Testis (tissue), 3 donors: ENCODE data around the gene PKHD1. TPM values are rescaled to one million over a fixed set of nuclear protein-coding genes. Genes with fewer than 3 reads are reported as not detected.

Source experiments
- DNase-seq: peaks from one replicate; pipeline ENCODE4 v3.0.0-alpha.2; 2019
- H3K27ac ChIP-seq, 2 donors: fragments of 200-600 bp; sonication (generic); one replicate each; pipeline ENCODE4 v1.5.1; 2019
- H3K27me3 ChIP-seq: fragments of 200-600 bp; sonication (generic); one replicate; pipeline ENCODE4 v1.5.1; 2019
- H3K36me3 ChIP-seq: fragments of 200-600 bp; sonication (generic); one replicate; pipeline ENCODE4 v1.5.1; 2017; ENCODE audit warnings: low read depth; ENCODE audit errors: missing control alignments
- H3K4me1 ChIP-seq: fragments of 200-600 bp; sonication (generic); one replicate; pipeline ENCODE4 v1.5.1; 2019
- H3K4me3 ChIP-seq, 2 donors: fragments of 200-600 bp; sonication (generic); one replicate each; pipeline ENCODE4 v1.5.1; 2017 to 2019
- H3K9me3 ChIP-seq: fragments of 200-600 bp; sonication (generic); one replicate; pipeline ENCODE4 v1.5.1; 2017
- POLR2A ChIP-seq: fragments of 450-650 bp; IDR thresholded peaks from one replicate; pipeline ENCODE4 v1.6.1; 2017; ENCODE audit warnings: antibody characterized with exemption, mild to moderate bottlenecking, moderate library complexity
- WGBS, 2 donors: methylation state at CpG; one replicate each; pipeline ENCODE4 v1.1.5; 2018; 5-methylcytosine and 5-hydroxymethylcytosine counted together
- intact Hi-C: fragments of 100-400 bp; cut with DNase I; formaldehyde crosslinking; loops from one replicate; pipeline ENCODE4 v1.15.1; 2023; ENCODE audit warnings: low total_unique reads
- polyA plus RNA-seq: library from polyadenylated mRNA; stranded (reverse); fragments of 350-450 nt; fragmentation: Illumina TruSeq; extraction: RNeasy Lipid Tissue Mini Kit (QIAGEN cat#74804); gene quantifications from one replicate; pipeline ENCODE4 v1.2.3, GENCODE V29; 2014; ENCODE audit warnings: low read depth, low replicate concordance; ENCODE audit not compliant: insufficient read depth
- total RNA-seq, 2 donors: library from RNA; depleted of rRNA; stranded (reverse); fragments of >200 nt; gene quantifications; one replicate each; pipeline ENCODE4 v1.2.3, GENCODE V29; 2016
- TF ChIP-seq, protein P1 (sequence below), 3 experiments: fragments of 450-650 bp in 2 of 3; fragments of 200-600 bp in 1 of 3; sonication (generic) in 1 of 3; IDR thresholded peaks; one replicate each; pipeline ENCODE4 v1.5.1; 2016 to 2019; ENCODE audit warnings: antibody characterized with exemption in 3 of 3, mild to moderate bottlenecking in 2 of 3, moderate library complexity in 1 of 3

The PKHD1 gene
- total and polyA plus RNA-seq, 3 donors from 2014 or later = 1.3 to 2.3 (median 1.7) TPM

- no peak for DNase-seq
- 74 to 78% methylated on average over 1 of the region's 1 CpG for WGBS, 2 donors
- no peak for TF ChIP-seq POLR2A
- TF ChIP-seq, protein P1, sequence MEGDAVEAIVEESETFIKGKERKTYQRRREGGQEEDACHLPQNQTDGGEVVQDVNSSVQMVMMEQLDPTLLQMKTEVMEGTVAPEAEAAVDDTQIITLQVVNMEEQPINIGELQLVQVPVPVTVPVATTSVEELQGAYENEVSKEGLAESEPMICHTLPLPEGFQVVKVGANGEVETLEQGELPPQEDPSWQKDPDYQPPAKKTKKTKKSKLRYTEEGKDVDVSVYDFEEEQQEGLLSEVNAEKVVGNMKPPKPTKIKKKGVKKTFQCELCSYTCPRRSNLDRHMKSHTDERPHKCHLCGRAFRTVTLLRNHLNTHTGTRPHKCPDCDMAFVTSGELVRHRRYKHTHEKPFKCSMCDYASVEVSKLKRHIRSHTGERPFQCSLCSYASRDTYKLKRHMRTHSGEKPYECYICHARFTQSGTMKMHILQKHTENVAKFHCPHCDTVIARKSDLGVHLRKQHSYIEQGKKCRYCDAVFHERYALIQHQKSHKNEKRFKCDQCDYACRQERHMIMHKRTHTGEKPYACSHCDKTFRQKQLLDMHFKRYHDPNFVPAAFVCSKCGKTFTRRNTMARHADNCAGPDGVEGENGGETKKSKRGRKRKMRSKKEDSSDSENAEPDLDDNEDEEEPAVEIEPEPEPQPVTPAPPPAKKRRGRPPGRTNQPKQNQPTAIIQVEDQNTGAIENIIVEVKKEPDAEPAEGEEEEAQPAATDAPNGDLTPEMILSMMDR (IDR thresholded peaks at IDR 0.05) = no peak
- no peak overlapping the region for H3K27ac ChIP-seq
- intact Hi-C loops = no loop called here
- H3K4me3 ChIP-seq = no peak overlapping the region
- H3K36me3 ChIP-seq = no peaks in the 10 kb centered on the region
- H3K9me3 ChIP-seq = no peaks in the 10 kb centered on the region
- H3K4me1 ChIP-seq = no peaks in the 10 kb centered on the region
- H3K27me3 ChIP-seq = no peaks in the 10 kb centered on the region
Observed at GRCh38 chr6:52125572-52125971, 38.2 kb upstream of the PKHD1 start.

GRCh38 chr6:52125139-52125538 is 37.7 kb upstream of the PKHD1 start:
- Histone ChIP-seq H3K4me3 (no peak overlapping the region), H3K9me3 (no peaks in the 10 kb centered on the region)
- intact Hi-C loops = no loop called here

GRCh38 chr6:52124126-52125121 is 37.0 kb upstream of the PKHD1 start:
- intact Hi-C loops = no loop called here
- no peak for DNase-seq
- Histone ChIP-seq H3K4me3 (no peak overlapping the region), H3K36me3 (no peaks in the 10 kb centered on the region), H3K9me3 (no peaks in the 10 kb centered on the region), H3K4me1 (no peaks in the 10 kb centered on the region), H3K27me3 (no peaks in the 10 kb centered on the region), H3K27ac (no peak overlapping the region)
- WGBS, 2 donors = 83 to 92% methylated on average over 3 of the region's 3 CpGs
- no peak for TF ChIP-seq POLR2A

More at GRCh38 chr6:52125139-52125538, 37.7 kb upstream of the PKHD1 start:
- DNase-seq = no peak
- no peaks in the 10 kb centered on the region for H3K27me3 ChIP-seq
- no peak for TF ChIP-seq POLR2A
- TF ChIP-seq, protein P1 (IDR thresholded peaks at IDR 0.05) = no peak
- no peaks in the 10 kb centered on the region for H3K4me1 ChIP-seq
- H3K27ac ChIP-seq = no peak overlapping the region
- 77 to 82% methylated on average over 3 of the region's 3 CpGs for WGBS, 2 donors
- H3K36me3 ChIP-seq = no peaks in the 10 kb centered on the region

DNA sequence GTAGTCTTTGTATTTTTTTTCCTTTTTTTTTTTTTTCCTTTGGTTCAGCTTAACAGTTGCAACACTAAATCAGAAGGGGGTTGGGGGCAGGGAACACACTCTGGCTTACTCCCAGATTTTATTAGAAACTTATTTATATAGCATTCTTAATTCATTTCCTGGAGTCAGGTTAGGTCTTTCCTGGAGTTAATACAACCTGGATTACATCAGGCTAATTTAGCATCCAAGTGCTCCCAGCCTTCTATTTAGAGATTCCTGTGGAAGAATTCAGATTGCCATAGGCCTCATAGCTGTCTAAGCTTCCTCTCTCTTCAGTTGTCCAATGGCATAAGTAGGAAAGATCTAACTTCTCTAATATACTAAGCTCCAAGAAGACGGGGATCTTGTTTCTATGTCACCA is 35.8 kb upstream of the PKHD1 start:
- intact Hi-C loops = no loop called here
- Histone ChIP-seq H3K4me3 (no peak overlapping the region), H3K27ac (no peak overlapping the region), H3K4me1 (no peaks in the 10 kb centered on the region), H3K36me3 (no peaks in the 10 kb centered on the region), H3K27me3 (no peaks in the 10 kb centered on the region), H3K9me3 (no peaks in the 10 kb centered on the region)
- TF ChIP-seq, protein P1 (IDR thresholded peaks at IDR 0.05) = no peak
- no peak for TF ChIP-seq POLR2A
- no peak for DNase-seq
- 92 to 93% methylated on average over 1 of the region's 1 CpG for WGBS, 2 donors

GRCh38 chr6:52117352-52117751 is 29.9 kb upstream of the PKHD1 start:
- 95 to 100% methylated on average over 1 of the region's 1 CpG for WGBS, 2 donors
- H3K4me3 ChIP-seq = no peak overlapping the region

More at GRCh38 chr6:52117352-52117751, 29.9 kb upstream of the PKHD1 start:
- no peak for DNase-seq
- H3K4me1 ChIP-seq = no peaks in the 10 kb centered on the region
- H3K27me3 ChIP-seq = no peaks in the 10 kb centered on the region
- intact Hi-C loops = no loop called here
- TF ChIP-seq, protein P1 (IDR thresholded peaks at IDR 0.05) = no peak
- TF ChIP-seq POLR2A = no peak
- H3K27ac ChIP-seq = no peak overlapping the region
- no peaks in the 10 kb centered on the region for H3K9me3 ChIP-seq
- H3K36me3 ChIP-seq = no peaks in the 10 kb centered on the region
